Activated T-cell treated with anti-CD3 and anti-CD28 coated beads, Interleukin-2, amount 50 U/mL, for 1 hour (primary cell): ENCODE results near the gene PRIMPOL.
"Not testable (repeated sequence)": the region's sequence is repeated elsewhere in the genome, so short reads cannot be mapped to it uniquely, and the experiment has no call there.

Experiments
- DNase-seq: peaks from one replicate; pipeline ENCODE4 v3.0.0-alpha.2; 2020

PRIMPOL gene, protein sequence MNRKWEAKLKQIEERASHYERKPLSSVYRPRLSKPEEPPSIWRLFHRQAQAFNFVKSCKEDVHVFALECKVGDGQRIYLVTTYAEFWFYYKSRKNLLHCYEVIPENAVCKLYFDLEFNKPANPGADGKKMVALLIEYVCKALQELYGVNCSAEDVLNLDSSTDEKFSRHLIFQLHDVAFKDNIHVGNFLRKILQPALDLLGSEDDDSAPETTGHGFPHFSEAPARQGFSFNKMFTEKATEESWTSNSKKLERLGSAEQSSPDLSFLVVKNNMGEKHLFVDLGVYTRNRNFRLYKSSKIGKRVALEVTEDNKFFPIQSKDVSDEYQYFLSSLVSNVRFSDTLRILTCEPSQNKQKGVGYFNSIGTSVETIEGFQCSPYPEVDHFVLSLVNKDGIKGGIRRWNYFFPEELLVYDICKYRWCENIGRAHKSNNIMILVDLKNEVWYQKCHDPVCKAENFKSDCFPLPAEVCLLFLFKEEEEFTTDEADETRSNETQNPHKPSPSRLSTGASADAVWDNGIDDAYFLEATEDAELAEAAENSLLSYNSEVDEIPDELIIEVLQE

DNA sequence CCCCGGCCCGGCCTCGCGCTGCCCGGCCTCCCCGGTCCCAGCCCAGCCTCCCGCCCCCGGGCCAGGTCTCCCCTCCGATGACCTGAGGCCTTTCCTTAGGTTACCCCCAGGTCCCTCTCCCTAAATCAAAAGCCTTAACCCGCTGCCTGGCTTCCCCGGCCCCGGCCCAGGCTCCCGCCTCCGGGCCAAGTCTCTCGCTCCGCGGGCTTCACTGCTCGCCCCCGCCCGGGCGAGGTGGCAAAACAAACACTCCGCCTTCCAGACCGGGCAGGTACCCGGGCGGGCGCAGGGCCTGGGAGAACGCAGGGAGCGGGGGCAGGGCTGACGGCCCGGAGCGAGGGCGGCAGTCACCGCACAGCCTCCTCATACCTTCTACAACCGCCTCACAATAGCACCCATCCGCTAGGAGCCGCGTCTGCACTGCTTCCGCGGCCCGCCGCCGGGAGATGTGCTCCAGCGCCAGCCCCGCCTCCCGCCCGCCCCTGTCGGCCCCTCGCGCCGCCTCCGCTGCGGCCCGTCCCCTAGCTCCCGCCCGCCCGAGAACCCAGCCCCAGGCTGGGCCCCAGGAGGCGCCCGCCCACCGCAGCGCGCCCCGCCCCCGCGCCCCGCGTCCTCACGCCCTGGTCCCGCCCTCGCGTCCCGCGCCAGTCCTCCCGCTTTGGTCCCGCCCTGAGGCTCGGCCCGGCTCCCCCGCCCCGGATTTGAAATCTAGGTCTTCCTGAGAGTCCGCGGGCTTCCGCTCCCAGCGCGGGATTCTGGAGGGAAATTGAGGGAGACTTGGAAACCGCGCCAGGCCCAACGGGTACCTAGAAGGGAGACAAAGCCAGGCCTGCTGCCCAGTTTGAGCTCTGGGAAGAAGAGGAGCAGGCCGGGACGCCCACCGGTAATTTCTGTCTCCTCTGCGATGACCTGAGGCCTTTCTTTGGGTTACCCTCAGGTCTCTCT lies at the start of gene PRIMPOL, which contains the start of gene CASP3:
Gene PRIMPOL, plus strand, starts transcription at position 713 of the 945 bp plus-strand sequence. CDS start 7,403 bp downstream, outside the sequence.
Gene CASP3, minus strand, starts transcription at position 422 of the 945 bp plus-strand sequence. CDS start 10,994 bp downstream, outside the sequence.
- DNase-seq = peak; percentile 99

DNA sequence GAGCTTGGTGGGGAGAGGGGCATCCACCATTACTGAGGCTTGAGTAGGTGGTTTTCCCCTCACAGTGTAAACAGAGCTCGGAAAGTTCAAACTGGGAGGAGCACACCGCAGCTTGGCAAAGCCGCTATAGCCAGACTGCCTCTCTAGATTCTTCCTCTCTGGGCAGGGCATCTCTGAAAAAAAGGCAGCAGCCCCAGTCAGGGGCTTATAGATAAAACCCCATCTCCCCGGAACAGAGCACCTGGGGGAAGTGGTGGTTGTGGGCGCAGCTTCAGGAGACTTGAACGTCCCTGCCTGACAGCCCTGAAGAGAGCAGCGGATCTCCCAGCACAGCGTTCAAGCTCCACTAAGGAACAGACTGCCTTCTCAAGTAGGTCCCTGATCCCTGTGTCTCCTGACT lies 48.6 kb upstream of the PRIMPOL start:
- not testable (repeated sequence) for DNase-seq

DNA sequence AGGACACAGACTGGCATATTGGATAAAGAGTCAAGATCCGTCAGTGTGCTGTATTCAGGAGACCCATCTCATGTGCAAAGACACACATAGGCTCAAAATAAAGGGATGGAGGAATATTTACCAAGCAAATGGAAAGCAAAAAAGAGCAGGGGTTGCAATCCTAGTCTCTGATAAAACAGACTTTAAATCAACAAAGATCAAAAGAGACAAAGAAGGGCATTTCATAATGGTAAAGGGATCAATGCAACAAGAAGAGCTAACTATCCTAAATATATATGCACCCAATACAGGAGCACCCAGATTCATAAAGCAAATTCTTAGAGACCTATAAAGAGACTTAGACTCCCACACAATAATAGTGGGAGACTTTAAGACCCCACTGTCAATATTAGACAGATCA lies 46.7 kb upstream of the PRIMPOL start:
- not testable (repeated sequence) for DNase-seq

DNA sequence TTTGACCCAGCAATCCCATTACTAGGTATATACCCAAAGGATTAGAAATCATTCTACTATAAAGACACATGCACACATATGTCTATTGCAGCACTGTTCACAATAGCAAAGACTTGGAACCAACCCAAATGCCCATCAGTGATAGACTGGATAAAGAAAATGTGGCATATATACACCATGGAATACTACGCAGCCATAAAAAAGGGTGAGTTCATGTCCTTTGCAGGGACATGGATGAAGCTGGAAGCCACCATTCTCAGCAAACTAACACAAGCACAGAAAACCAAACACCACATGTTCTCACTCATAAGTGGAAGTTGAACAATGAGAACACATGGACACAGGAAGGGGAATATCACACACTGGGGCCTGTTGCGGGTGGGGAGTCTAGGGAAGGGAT lies 42.1 kb upstream of the PRIMPOL start:
- DNase-seq = not testable (repeated sequence)

DNA sequence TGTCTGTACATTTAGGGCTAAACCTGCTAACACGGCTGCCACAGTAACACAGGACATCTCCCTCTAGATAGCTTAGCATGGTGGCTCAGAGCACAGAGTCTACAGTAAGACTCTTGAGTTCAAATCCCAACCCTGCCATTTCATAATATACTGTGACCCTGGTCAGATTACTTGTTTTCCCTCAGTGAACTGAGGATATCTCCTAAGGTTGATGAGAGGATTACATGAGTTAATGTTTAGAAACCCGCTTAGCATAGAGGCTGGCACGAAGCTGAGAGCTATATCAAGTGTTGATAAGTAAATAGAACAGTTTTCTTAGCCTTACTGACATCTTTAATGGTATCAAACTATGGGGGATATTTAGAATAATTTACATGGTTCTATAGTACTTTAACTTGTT lies 37.5 kb upstream of the PRIMPOL start:
- DNase-seq = no peak

DNA sequence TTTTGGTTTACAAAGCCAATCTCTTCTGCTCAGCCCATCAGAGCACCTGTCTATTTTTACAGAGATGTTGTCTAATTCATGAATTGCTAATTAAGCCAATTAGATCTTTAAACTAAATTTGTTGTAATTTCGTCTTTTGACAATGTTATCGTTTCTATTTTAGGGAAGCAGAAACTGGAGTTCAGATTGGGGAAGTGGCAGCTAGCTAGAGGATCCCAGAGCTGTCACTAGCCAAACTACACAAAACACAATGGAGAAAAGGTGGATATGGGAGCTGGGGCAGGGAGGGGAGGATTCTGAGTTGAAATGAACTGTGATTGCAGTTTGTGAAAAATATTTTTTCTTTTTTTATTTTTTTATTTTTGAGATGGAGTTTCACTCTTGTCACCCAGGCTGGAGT lies 36.1 kb upstream of the PRIMPOL start:
- DNase-seq = no peak

DNA sequence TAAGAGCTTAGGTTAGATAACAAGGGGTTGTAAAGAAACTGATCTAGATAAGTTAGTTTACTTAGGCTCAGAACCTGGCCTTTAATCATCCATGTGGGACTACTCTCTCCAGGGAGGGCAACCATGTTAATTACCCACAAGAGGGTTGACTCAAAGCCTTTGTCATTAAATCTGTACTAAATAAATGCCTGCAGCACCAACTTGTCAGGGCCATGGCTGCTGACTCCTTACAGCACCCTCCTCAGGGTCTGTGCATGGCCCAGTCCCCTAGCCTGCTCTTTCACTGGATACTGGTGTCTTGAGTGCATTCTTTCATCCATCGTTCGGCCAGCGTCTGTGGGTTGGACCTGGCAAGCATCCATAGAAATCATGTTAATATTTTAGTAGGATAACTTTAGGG lies 35.0 kb upstream of the PRIMPOL start:
- DNase-seq = no peak

DNA sequence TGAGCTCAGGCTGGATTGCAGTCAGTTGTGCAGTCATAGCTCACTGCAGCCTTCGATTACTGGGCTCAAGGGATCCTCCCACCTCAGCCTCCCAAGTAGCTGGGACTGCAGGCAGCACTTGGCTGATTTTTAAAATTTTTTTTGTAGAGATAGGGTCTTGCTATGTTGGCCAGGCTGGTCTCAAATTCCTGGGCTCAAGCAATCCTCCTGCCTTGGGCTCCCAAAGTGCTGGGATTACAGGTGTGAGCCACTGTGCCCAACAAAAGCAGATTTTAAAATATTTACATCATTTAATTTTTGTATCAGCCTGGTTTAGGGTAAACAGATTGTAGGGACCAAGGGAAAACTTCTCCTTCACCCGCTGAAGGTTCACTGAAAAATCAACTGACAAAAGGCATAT lies 33.4 kb upstream of the PRIMPOL start:
- DNase-seq = not testable (repeated sequence)

DNA sequence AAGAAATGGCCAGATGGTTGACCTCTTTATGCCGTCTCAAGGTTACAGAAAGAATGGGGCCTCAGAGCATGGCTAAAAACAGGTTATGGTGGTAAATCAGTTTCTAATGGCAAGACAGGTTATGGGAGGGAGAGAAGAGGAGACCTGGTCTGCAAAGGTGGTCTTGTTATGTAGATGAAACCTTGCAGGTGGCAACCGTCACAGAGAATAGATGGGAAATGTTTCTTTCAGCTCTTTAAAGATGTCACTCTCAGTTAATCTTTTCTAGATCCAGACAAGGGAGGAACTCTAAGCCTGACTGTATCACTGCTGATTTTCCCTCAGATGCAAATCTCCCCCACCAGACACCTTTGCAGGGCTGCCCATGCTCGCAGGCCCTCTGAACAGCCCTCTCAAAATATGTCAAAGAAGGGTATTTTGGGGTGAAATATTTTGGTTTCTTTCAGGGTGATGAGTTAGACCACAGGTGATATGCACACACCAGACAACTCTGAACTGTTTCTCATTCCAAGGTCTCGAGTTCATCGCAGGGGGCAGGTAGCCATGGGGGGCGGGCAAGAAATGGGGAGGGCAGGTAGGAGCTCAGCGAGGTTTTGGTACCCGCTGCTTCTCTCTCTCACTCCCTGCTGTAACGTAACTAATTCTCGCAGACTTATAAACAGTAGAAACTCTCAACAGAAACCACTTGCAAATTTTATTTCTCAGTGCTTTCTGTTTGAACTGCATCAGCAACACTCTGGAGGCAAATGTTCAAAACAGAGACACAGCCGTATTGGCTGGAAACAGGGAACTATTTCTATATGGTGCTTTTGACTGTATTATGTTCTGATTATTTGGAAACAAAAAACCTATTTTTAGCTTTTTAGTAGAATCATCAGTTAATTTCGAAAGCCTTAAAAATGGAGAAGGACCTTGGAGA lies 32.6 kb upstream of the PRIMPOL start:
- no peak for DNase-seq

DNA sequence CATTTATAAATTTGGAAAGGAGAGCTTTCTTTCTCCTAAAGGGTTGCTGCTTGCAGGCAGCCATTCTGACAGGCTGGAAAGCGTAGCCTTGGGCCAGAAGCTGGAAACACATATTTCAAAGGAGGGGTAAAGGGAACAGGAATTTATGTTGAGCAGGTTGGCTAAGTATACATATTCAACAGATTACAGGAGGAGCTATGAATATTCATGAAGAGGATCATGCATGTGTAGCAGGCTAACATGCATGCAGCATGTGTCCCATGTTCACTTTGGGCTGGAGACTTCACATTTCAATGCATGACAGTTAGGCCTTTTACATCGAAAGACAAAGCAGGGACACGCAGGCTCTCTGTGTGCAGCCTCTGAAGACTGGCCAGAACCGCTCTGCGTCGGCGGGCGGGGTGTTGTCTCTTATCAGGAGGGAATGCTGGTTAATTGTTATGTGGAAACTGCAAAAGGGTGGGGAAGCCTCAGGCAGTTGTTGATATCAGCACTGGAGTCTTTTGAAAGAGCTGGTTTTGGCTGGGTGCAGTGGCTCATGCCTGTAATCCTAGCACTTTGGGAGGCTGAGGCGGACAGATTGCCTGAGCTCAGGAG lies 31.8 kb upstream of the PRIMPOL start:
- no peak for DNase-seq

DNA sequence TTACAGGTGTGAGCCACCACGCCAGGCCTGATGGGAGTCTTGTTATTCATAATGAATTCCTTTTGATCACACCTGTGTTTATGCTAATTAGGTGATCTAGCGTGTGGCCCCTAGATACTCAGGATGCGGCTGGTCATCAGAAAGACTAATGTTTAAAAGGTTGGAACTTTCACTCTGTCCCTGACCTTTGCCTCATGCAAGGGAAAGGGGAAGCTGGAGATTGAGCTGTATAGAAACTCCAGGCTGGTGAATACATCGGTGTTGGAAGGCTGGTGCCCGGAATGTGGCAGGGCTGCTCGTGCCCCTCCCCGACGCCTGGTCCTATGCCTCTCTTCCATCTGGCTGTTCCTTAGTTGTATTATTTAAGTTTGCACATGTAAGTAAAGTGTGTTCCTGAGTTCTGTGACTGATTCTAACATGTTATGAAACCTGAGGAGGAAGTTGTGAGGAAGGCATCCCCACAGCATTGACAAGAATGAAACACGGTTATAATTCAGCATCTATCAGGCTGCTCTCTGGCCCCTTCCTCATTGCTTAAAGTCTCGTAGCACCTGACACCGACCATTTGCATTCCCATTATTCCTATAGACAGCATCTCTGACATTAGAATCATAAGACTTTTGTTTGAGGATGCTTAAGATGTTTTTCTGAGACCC lies 29.2 kb upstream of the PRIMPOL start:
- DNase-seq = no peak

DNA sequence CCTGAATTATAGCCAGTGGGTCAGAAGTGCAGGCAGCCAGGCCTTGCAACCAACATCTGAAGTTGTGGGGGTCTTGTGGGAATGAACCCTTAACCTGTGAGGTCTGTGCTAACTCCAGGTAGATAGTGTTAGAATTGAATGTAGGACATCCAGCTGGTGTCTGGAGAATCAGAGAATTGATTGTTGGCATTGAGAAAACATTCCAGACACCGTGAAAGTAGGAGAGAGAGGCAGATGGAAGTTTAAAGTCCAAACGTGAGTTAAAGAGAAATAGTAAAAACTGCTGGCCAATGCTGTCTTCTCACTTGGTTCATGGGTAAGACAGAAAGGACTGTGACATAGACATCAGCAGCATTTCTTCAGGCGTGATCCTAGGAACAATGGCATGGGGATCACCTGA lies 28.0 kb upstream of the PRIMPOL start:
- DNase-seq = no peak

DNA sequence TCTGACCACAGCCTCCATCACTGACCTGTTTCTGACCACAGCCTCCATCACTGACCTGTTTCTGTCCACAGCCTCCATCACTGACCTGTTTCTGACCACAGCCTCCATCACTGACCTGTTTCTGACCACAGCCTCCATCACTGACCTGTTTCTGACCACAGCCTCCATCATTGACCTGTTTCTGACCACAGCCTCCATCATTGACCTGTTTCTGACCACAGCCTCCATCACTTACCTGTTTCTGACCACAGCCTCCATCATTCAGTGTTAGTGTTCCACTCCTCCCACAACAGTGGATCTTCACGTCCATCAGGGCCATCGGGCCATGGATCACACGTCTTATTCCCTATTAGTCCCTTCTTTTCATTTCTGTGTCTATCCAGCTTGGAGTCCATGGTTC lies 25.0 kb upstream of the PRIMPOL start:
- DNase-seq = not testable (repeated sequence)

DNA sequence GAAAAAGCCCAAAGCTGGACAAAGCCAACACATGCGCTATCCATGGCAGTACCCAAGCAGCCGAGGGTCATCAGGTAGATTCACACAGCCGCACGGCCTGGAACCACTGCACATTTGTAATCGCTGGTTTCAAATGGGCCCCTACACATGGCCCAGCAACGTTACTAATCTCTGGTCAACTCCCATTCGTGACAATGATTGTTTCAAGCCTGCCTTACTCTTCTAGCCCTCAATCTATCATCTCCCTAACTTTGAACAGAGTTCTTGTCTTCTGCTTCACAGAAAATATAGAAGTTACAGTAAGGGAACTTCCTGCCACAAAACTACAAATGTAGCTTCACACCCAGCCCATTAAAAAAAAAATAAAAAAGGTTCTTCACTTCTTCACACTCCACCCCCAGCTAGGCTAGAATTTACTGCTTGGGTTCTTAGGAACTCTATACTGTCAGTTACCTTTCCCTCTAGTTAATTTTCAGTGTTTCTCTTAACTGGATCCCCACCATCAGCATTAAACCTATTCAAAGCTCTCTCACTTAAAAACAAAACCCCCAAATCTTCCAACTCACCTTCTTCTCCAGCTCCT lies 24.5 kb upstream of the PRIMPOL start:
- DNase-seq = no peak

DNA sequence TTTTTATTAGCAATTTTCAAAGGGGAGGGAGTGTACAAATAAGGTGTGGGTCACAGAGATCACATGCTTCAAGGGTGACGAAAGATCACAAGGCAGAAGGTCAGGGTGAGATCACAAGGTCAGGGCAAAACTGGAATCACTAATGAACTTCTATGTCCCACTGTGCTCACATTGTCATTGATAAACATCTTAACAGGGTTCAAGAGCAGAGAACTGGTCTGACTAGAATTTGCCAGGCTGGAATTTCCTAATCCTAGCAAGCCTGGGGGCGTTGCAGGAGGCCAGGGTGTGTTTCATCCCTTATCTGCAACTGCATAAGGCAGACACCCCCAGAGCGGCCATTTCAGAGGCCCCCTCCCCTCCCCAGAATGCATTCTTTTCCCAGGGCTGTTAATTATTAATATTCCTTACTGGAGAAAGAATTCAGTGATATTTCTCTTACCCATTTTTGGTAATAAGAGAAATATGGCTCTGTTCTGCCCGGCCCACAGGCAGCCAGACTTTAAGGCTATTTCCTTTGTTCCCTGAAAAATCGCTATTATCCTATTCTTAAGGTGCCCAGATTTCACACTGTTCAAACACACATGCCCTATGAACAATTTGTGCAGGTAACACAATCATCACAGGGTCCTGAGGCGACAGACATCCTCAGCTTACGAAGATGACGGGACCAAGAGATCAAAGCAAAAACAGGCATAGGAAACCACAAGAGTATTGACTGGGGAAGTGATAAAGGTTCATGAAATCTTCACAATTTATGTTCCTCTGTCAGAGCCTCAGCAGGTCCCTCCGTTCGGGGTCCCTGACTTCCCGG lies 23.5 kb upstream of the PRIMPOL start:
- DNase-seq = not testable (repeated sequence)

DNA sequence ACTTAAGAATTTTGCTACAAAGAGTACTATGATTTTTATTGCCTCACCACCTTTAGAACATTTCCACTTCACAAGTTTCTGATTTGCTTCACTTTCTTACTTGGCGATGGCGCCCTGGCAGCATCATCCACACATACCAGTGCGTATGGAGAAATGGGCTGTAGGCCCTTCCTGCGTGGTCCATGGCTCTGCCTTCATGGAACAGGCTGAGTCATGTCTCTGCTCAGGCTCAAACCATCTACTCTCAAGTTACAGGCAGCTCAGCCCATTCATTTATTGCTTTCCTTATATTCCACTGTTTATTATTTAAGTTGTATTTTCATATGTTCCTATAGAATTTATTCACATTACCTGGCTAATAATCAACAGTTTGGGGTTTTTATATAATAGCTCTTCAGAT lies 21.4 kb upstream of the PRIMPOL start:
- DNase-seq = no peak

DNA sequence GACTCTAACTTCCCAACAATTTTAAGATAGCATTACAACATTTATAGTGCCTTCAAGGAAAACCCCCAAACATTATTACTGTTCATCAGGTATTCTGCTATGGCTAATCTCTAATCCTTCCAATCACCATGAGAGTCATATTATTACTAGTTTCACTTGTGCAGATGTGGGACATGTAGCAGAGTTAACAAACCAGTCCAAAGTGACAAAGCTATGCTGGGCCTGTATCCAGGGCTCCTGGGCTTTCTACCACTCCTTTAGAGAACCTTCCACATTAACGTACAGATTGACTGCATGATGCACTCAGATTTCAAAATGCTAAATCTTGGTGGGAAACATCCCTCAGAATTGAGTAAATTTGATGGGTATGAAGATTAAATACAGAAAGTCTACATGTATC lies 16.7 kb upstream of the PRIMPOL start:
- no peak for DNase-seq

DNA sequence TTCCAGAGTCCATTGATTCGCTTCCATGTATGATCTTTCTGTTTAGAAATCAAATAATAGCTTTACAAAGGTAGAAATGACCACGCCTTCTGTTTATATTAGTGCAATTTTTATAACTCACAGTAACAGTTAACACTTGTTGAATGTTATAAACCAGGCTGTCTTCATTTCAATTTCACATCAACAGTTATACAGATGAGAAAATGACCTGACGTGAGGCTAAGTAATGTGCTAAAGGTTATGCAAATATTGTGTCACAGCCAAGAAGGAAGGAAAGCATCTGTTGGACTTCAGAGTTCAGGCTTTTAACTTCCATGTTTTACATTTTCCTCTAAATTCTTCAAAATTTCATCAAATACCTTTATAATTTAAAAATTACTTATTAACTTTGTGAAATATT lies 14.2 kb upstream of the PRIMPOL start:
- DNase-seq = no peak

DNA sequence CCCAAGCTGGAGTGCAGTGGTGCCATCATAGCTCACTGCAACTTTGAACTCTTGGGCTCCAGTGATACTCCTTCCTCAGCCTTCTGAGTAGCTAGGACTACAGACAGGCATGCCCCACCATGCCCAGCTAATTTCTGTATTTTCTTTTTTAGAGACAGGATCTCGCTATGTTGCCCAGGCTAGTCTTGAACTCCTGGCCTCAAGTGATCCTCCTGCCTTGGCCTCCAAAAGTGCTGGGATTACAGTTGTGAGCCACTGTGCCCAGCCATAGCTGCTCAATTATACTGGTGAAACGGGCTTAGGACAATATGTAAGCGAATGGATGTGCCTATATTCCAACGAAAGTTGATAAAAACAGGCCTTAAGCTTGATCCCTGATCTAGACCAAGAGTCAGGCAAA lies 13.4 kb upstream of the PRIMPOL start:
- DNase-seq = no peak

DNA sequence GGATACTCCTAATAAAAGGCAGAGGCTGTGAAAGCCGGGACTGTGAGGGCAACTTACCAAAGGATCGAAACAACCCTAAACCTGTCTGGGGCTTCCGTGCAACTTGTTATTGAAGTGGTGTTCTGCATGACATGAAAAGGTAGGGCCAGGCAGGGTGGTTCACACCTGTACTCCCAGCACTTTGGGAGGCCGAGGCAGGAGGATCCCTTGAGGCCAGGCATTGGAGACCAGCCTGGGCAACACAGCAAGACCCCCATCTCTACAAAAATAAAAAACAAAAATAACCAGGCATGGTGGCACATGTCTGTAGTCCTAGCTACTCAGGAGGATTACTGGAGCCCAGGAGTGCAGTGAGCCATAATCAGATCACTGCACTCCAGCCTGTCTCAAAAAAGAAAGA lies 12.6 kb upstream of the PRIMPOL start:
- DNase-seq = no peak
